Pancreas (tissue), 10 donors: Measurements from ENCODE around the gene ZMYND8. TPM values are rescaled to one million over a fixed set of nuclear protein-coding genes. Genes with fewer than 3 reads are reported as not detected.

Experiments used
- ATAC-seq, 4 donors: fragments of 200-7000 bp; cut with Tn5 transposase; one replicate each; pipeline versions ENCODE4 v1.8.0 to v1.9.1; 2020; ENCODE audit warnings: mild to moderate bottlenecking in 4 of 4, moderate library complexity in 4 of 4
- DNase-seq, 6 donors: peaks; one replicate each; pipeline ENCODE4 v3.0.0-alpha.2; 2020
- FAIRE-seq: peaks from 2 replicates; lab custom pipeline; 2012; peaks lifted over from hg19 to GRCh38; lab: Jason Lieb, UNC
- H3K27ac ChIP-seq, 4 donors: fragments of 200-600 bp; sonication (generic); 1 replicate in 3 of 4; 2 replicates in 1 of 4; pipeline versions ENCODE4 v1.5.0 to v1.8.0; 2020
- H3K27me3 ChIP-seq, 4 donors: fragments of 200-600 bp; one replicate each; pipeline ENCODE4 v1.8.0; 2021
- H3K36me3 ChIP-seq, 3 donors: fragments of 200-600 bp; sonication (generic) in 1 of 3; one replicate each; pipeline versions ENCODE4 v1.5.0 to v1.8.0; 2020 to 2021
- H3K4me1 ChIP-seq, 3 donors: fragments of 200-600 bp; one replicate each; pipeline ENCODE4 v1.8.0; 2021
- H3K4me3 ChIP-seq, 4 donors: fragments of 200-600 bp; sonication (generic) in 2 of 4; one replicate each; pipeline versions ENCODE4 v1.5.0 to v1.8.0; 2020 to 2021
- H3K9me3 ChIP-seq, 4 donors: fragments of 200-600 bp; one replicate each; pipeline ENCODE4 v1.8.0; 2021
- WGBS, 2 donors: extraction: QIAGEN DNeasy Blood & Tissue Kit; methylation state at CpG; one replicate each; pipeline ENCODE4 v1.1.7; 2013; 5-methylcytosine and 5-hydroxymethylcytosine counted together
- intact Hi-C, 3 donors: fragments of 100-400 bp; cut with DNase I; formaldehyde crosslinking; loops; one replicate each; pipeline versions ENCODE4 v1.11.1 to v1.14.2; 2022
- polyA plus RNA-seq, 2 donors: library from polyadenylated mRNA; stranded (reverse); fragments of 200-250 nt; gene quantifications; one replicate each; pipeline ENCODE4 v1.2.3, GENCODE V29; 2013
- total RNA-seq, 6 donors: library from RNA; stranded (reverse); fragmentation: NEBNext Ultra II Directional in 4 of 6; extraction: Animal tissue kit (Norgen Biotek cat#: 25700) in 4 of 6; gene quantifications; one replicate each; pipeline versions ENCODE4 v1.2.1 to v1.2.4, GENCODE V29; 2021 to 2023
- TF ChIP-seq, protein P1 (sequence below), 4 donors: fragments of 200-600 bp; sonication (generic) in 3 of 4; IDR thresholded peaks; one replicate each; pipeline versions ENCODE4 v1.5.0 to v1.8.0; 2021; ENCODE audit warnings: antibody characterized with exemption in 4 of 4
- donor health status: healthy with polysubstance abuse.
- donor health status: DM: no; HTN: no; CAD: no; lungs with moderate emphysema.
- donor health status: DM: no; HTN: no; CAD: no.
- donor health status: control.
- donor health status: control.
- donor health status: Bipolar disorder and iron deficiency.
- donor health status: DM: yes; HTN: yes; CAD: no.
- donor health status: DM: no; HTN: no; CAD: no.
- donor health status: DM: no; HTN: no; CAD: no.
- donor health status: DM: yes; HTN: yes; CAD: no.

The ZMYND8 gene
- total and polyA plus RNA-seq, 8 donors, result 10.8 to 25.6 (median 17.2) TPM

GRCh38 chr20:47220161-47220582 lies 136.3 kb downstream of the ZMYND8 start:
- H3K36me3 ChIP-seq, result peaks cover 0 to 34% (median 6%) of the 10 kb centered on the region in 3 donors
- peak in 2 of 4 donors; percentile 27 to 47 for ATAC-seq

DNA sequence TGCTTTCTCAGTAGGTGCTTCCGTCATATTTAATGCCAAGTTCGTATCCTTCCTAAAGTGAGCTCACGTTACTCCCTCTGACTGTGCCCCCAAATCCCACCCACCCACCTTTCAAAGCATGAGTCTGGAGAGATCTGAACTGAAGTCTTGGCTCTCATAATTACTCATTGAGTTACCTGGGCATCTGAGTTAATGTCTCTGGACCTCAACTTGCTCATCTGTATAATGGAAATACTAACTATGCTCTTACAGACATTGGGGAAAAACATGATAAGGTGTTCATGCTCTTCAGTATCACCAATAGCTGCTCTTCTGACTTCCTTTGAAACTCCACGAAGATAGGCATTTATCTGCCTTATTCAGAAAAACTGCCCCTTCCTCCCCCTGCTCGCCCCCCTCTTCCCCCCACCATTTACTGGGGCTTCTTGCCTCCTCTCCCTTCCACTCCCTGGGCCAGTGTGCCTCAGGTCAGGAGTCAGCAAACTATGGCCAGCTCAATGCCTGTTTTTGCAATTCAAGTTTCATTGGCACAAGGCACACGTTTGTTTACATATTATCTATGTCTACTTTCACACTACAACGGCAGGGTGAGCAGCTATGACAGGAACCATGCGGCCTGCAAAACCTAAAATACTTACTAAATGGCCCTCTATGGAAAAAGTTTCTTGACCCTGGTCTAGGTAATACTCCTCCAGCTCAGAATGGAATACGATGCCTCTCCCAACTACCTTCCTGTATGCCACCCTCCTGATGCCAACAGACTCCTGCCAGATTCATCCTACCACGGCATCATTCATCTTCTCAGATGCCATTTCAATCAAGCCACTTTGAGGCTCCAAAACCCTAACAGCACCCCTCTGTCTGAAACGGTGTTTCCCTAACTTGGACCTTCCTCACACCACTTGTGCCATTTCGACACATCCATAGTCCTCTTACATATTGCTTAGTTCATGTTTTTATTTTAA lies 138.7 kb downstream of the ZMYND8 start:
- Histone ChIP-seq H3K36me3 (peaks cover 0 to 24% (median 0%) of the 10 kb centered on the region in 3 donors), H3K27me3 (no peaks in the 10 kb centered on the region), H3K4me3 (no peak overlapping the region), H3K9me3 (no peaks in the 10 kb centered on the region), H3K27ac (no peak overlapping the region), H3K4me1 (no peaks in the 10 kb centered on the region)
- ATAC-seq (no peak), DNase-seq (no peak), FAIRE-seq (no peak)
- intact Hi-C loops, result no loop called here
- 80 to 84% methylated on average over 12 of the region's 12 CpGs for WGBS, 2 donors
- TF ChIP-seq, protein P1, sequence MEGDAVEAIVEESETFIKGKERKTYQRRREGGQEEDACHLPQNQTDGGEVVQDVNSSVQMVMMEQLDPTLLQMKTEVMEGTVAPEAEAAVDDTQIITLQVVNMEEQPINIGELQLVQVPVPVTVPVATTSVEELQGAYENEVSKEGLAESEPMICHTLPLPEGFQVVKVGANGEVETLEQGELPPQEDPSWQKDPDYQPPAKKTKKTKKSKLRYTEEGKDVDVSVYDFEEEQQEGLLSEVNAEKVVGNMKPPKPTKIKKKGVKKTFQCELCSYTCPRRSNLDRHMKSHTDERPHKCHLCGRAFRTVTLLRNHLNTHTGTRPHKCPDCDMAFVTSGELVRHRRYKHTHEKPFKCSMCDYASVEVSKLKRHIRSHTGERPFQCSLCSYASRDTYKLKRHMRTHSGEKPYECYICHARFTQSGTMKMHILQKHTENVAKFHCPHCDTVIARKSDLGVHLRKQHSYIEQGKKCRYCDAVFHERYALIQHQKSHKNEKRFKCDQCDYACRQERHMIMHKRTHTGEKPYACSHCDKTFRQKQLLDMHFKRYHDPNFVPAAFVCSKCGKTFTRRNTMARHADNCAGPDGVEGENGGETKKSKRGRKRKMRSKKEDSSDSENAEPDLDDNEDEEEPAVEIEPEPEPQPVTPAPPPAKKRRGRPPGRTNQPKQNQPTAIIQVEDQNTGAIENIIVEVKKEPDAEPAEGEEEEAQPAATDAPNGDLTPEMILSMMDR (IDR thresholded peaks at IDR 0.05), result no peak

More at GRCh38 chr20:47220161-47220582, 136.3 kb downstream of the ZMYND8 start:
- WGBS, 2 donors, result 95 to 97% methylated on average over 8 of the region's 8 CpGs
- no peak for FAIRE-seq
- Histone ChIP-seq H3K4me3 (no peak overlapping the region), H3K4me1 (no peaks in the 10 kb centered on the region), H3K27ac (no peak overlapping the region), H3K9me3 (no peaks in the 10 kb centered on the region), H3K27me3 (no peaks in the 10 kb centered on the region)
- TF ChIP-seq, protein P1 (IDR thresholded peaks at IDR 0.05), result peak in 1 of 4 donors; percentile 27
- intact Hi-C loops, result no loop called here
- no peak for DNase-seq

DNA sequence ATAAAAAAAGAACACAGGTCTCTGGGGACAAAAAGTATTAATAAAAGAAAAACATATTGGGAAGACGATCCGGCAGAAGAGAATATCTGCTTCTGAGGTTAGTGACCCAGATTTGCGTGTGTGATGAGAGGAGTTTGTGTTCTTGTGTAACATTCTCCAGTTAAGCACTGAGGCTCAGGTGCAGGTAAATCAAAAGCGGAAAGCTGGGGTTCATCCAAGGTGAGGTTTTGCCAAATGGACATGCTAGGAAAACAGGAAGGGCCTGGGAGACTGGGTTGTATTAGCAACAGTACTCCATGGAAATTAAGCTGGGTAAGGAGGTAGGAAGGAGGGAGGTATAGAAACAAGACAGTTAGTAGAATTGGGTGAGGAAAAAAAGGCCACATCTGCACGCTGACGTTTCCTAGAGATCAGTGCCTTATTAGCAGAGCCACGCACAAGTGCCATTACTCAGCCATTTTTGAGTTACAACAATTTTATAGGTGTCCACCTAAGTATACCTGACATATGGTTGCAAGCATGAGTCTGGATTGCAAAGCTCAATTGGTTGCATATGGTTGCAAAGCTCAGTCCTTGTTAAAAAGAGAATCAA lies 139.6 kb downstream of the ZMYND8 start:
- H3K36me3 ChIP-seq, result peaks cover 0 to 19% (median 0%) of the 10 kb centered on the region in 3 donors
- DNase-seq, result no peak
- WGBS, 2 donors, result 84 to 92% methylated on average over 7 of the region's 7 CpGs
- FAIRE-seq, result no peak
- no peaks in the 10 kb centered on the region for H3K27me3 ChIP-seq
- ATAC-seq, result peak in 1 of 4 donors; percentile 25
- TF ChIP-seq, protein P1 (IDR thresholded peaks at IDR 0.05), result no peak
- H3K4me3 ChIP-seq, result no peak overlapping the region
- no peaks in the 10 kb centered on the region for H3K4me1 ChIP-seq
- H3K27ac ChIP-seq, result no peak overlapping the region
- intact Hi-C loops, result no loop called here
- no peaks in the 10 kb centered on the region for H3K9me3 ChIP-seq

GRCh38 chr20:47215653-47216397 lies 140.7 kb downstream of the ZMYND8 start:
- H3K36me3 ChIP-seq, result peaks cover 0 to 17% (median 0%) of the 10 kb centered on the region in 3 donors
- TF ChIP-seq, protein P1 (IDR thresholded peaks at IDR 0.05), result no peak
- H3K27me3 ChIP-seq, result no peaks in the 10 kb centered on the region
- ATAC-seq (no peak), DNase-seq (no peak), FAIRE-seq (no peak)
- H3K4me1 ChIP-seq, result no peaks in the 10 kb centered on the region
- H3K9me3 ChIP-seq, result no peaks in the 10 kb centered on the region
- no peak overlapping the region for H3K4me3 ChIP-seq
- intact Hi-C loops, result no loop called here
- H3K27ac ChIP-seq, result no peak overlapping the region
- WGBS, 2 donors, result 91 to 96% methylated on average over 10 of the region's 10 CpGs
